Activated naive CD8-positive, alpha-beta T cell treated with anti-CD3 and anti-CD28 coated beads, Interleukin-2, amount 10 ng/mL, durations not matched to agents 7 days and 5 days (primary cell): ENCODE measurements around the gene MAPKAPK5. TPM values are rescaled to one million over a fixed set of nuclear protein-coding genes. Genes with fewer than 3 reads are reported as not detected.

Experiments
- ATAC-seq: fragments of 150-1000 bp; cut with Tn5 transposase; one replicate; pipeline ENCODE4 v1.10.0; 2021; ENCODE audit warnings: low read depth, moderate library complexity
- POLR2A ChIA-PET: fragments of 350-600 bp; sonication (Branson Sonifier 250); formaldehyde crosslinking; loops from one replicate; lab custom pipeline; 2021; ENCODE audit warnings: antibody characterized with exemption; lab: Charles Lee
- DNase-seq: peaks from one replicate; pipeline ENCODE4 v3.0.0; 2021
- H3K27ac Mint-ChIP-seq: one replicate; pipeline ENCODE4 v1.8.0; 2022; ENCODE audit warnings: mild to moderate bottlenecking, mixed read lengths
- H3K27me3 Mint-ChIP-seq: one replicate; pipeline ENCODE4 v1.8.0; 2022; ENCODE audit warnings: mild to moderate bottlenecking, moderate library complexity, mixed read lengths
- H3K36me3 Mint-ChIP-seq: one replicate; pipeline ENCODE4 v1.8.0; 2021; ENCODE audit warnings: mild to moderate bottlenecking, mixed read lengths
- H3K4me1 Mint-ChIP-seq: one replicate; pipeline ENCODE4 v1.8.0; 2021; ENCODE audit warnings: mixed read lengths
- H3K4me3 Mint-ChIP-seq: one replicate; pipeline ENCODE4 v1.8.0; 2022; ENCODE audit warnings: mild to moderate bottlenecking, moderate library complexity, mixed read lengths
- H3K9me3 Mint-ChIP-seq: one replicate; pipeline ENCODE4 v1.8.0; 2021; ENCODE audit warnings: mixed read lengths
- total RNA-seq, 2 experiments: library from RNA; stranded (reverse); gene quantifications; one replicate each; pipeline ENCODE4 v1.2.3, GENCODE V29; 2021

Gene MAPKAPK5
- total RNA-seq, 2 experiments from 2014 or later: 52.5 to 63.7 TPM

- Mint-ChIP-seq H3K27me3 (no peaks in the 10 kb centered on the region), H3K9me3 (no peaks in the 10 kb centered on the region), H3K4me1 (peaks cover 27% of the 10 kb centered on the region), H3K36me3 (peaks cover 13% of the 10 kb centered on the region), H3K4me3 (no peak overlapping the region), H3K27ac (peak overlapping the region; percentile 40)
- ATAC-seq (no peak), DNase-seq (no peak)
- POLR2A ChIA-PET: no interaction called here
Observed at GRCh38 chr12:111838353-111838752, 3.7 kb upstream of the MAPKAPK5 start.

DNA sequence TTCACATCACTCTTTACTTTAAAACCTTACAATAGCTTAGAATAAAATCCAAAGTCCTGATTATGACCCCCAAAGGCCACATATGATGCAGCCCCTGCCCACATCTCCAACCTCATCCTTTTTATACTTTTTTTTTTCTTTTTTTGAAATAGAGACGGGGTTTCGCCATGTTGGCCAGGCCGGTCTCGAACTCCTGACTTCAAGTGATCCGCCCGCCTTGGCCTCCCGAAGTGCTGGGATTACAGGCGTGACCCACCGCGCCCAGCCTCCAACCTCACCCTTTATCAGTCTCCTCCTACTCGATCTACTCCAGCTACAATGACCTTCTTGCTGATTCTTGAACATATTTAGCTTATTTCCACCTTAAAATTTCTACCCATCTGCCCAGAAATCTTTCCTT lies 1.2 kb upstream of the MAPKAPK5 start:
- POLR2A ChIA-PET: interaction anchor here (0.6 to 2.5 kb wide), 2 partner anchors 16 to 28 kb away, joined by 3 to 10 read pairs; no protein-coding TSS in a partner anchor
- DNase-seq (no peak), ATAC-seq (no peak)
- peak overlapping the region; percentile 98 for H3K27ac Mint-ChIP-seq
- H3K9me3 Mint-ChIP-seq: no peaks in the 10 kb centered on the region
- peaks cover 20% of the 10 kb centered on the region for H3K36me3 Mint-ChIP-seq
- peak overlapping the region; percentile 94 for H3K4me3 Mint-ChIP-seq
- peaks cover 34% of the 10 kb centered on the region for H3K4me1 Mint-ChIP-seq
- H3K27me3 Mint-ChIP-seq: no peaks in the 10 kb centered on the region

GRCh38 chr12:111841236-111841749 lies 735 bp upstream of the MAPKAPK5 start:
- DNase-seq: no peak

GRCh38 chr12:111842556-111843396 lies 748 bp downstream of the MAPKAPK5 start:
- Mint-ChIP-seq H3K4me1 (peaks cover 34% of the 10 kb centered on the region), H3K4me3 (peak overlapping the region; percentile 95)
- POLR2A ChIA-PET: interaction anchor here (0.6 to 2.5 kb wide), 9 partner anchors 9 to 274 kb away, joined by 3 to 10 read pairs (median 3); partner anchors contain the start of genes ACAD10, BRAP and TMEM116

More at GRCh38 chr12:111841236-111841749, 735 bp upstream of the MAPKAPK5 start:
- H3K4me1 Mint-ChIP-seq: peaks cover 34% of the 10 kb centered on the region
- H3K36me3 Mint-ChIP-seq: peaks cover 23% of the 10 kb centered on the region
- H3K9me3 Mint-ChIP-seq: no peaks in the 10 kb centered on the region
- no peaks in the 10 kb centered on the region for H3K27me3 Mint-ChIP-seq
- POLR2A ChIA-PET: interaction anchor here (0.6 to 2.5 kb wide), 5 partner anchors 9 to 276 kb away, joined by 3 to 10 read pairs (median 4); partner anchors contain the start of genes ACAD10 and BRAP
- peak overlapping the region; percentile 98 for H3K27ac Mint-ChIP-seq
- H3K4me3 Mint-ChIP-seq: peak overlapping the region; percentile 94
- peak; percentile 1 for ATAC-seq

DNA sequence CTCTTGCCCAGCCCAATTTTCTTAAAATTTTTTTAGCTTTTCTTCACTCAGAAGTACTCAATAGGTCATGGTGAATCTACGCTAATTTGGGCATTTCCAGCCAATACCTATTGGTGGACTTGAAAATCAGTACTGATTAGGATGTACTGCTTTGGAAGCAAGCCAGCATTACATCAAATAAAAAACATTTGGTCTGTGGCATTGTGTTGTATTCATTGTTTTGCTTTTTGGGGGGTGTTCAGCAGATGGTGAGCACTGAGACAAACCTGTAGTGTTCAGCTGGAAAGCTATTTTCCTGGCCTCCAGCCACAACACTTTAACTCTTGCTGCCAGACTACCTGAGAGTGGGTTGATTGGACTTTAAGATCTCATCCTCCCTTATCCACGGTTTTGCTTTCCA lies 4.0 kb downstream of the MAPKAPK5 start:
- Mint-ChIP-seq H3K27ac (no peak overlapping the region), H3K4me1 (peaks cover 20% of the 10 kb centered on the region), H3K4me3 (no peak overlapping the region), H3K27me3 (no peaks in the 10 kb centered on the region), H3K36me3 (peaks cover 28% of the 10 kb centered on the region), H3K9me3 (no peaks in the 10 kb centered on the region)
- DNase-seq (no peak), ATAC-seq (no peak)
- POLR2A ChIA-PET: interaction anchor here (0.7 kb wide), 1 partner anchor 11 kb away, joined by 3 read pairs; no protein-coding TSS in a partner anchor

More at GRCh38 chr12:111842556-111843396, 748 bp downstream of the MAPKAPK5 start:
- ATAC-seq: peak; percentile 23
- Mint-ChIP-seq H3K9me3 (no peaks in the 10 kb centered on the region), H3K36me3 (peaks cover 28% of the 10 kb centered on the region), H3K27ac (peak overlapping the region; percentile 95), H3K27me3 (no peaks in the 10 kb centered on the region)
- no peak for DNase-seq

DNA sequence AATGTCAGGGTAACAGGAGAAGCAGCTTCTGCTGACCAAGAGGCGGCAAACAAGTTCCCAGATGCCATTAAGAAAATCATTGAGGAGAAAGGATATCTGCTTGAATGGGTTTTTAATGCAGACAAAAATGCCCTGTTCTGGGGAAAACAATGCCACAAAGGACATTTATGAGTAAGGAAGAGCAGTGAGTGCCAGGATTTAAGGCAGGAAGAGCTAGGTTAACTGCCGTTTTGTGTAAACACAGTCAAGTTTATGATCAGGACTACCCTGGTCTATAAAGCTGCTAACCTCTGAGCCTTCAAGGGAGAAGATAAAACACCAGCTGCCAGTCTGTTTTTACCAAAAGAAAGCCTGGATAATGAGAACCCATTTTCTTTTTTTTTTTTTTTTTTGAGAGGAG lies 8.5 kb downstream of the MAPKAPK5 start:
- Mint-ChIP-seq H3K27ac (no peak overlapping the region), H3K4me3 (no peak overlapping the region), H3K4me1 (peaks cover 4% of the 10 kb centered on the region), H3K9me3 (no peaks in the 10 kb centered on the region), H3K36me3 (peaks cover 28% of the 10 kb centered on the region), H3K27me3 (no peaks in the 10 kb centered on the region)
- no peak for ATAC-seq
- POLR2A ChIA-PET: interaction anchor here (0.6 to 0.7 kb wide), 2 partner anchors 9 to 195 kb away, joined by 4 to 5 read pairs; no protein-coding TSS in a partner anchor
- no peak for DNase-seq

GRCh38 chr12:111858186-111858585 lies 16.2 kb downstream of the MAPKAPK5 start:
- POLR2A ChIA-PET: no interaction called here
- H3K4me3 Mint-ChIP-seq: no peak overlapping the region
- no peaks in the 10 kb centered on the region for H3K4me1 Mint-ChIP-seq

DNA sequence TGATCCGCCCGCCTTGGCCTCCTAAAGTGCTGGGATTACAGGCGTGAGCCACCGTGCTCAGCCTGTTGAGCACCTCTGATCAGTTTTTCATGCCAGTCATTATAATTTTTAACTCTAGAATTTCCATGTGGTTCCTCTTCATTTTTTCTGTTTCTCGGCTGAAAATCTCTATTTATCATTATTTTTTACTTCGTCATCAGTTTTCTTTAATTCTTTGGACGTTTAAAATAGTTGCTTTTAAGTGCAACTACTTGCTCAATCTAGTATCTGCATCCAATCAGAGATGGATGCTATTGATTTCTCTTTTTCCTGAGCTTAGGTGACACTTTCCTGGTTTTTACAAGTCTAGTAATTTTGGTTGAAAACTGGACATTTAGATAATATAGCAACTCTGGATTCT lies 16.8 kb downstream of the MAPKAPK5 start:
- Mint-ChIP-seq H3K36me3 (peaks cover 9% of the 10 kb centered on the region), H3K4me3 (no peak overlapping the region), H3K9me3 (no peaks in the 10 kb centered on the region), H3K27me3 (no peaks in the 10 kb centered on the region), H3K4me1 (no peaks in the 10 kb centered on the region), H3K27ac (no peak overlapping the region)
- POLR2A ChIA-PET: no interaction called here
- DNase-seq: no peak
- no peak for ATAC-seq

More at GRCh38 chr12:111858186-111858585, 16.2 kb downstream of the MAPKAPK5 start:
- no peak overlapping the region for H3K27ac Mint-ChIP-seq
- H3K9me3 Mint-ChIP-seq: no peaks in the 10 kb centered on the region
- H3K36me3 Mint-ChIP-seq: peaks cover 9% of the 10 kb centered on the region
- no peaks in the 10 kb centered on the region for H3K27me3 Mint-ChIP-seq
- DNase-seq: no peak
- ATAC-seq: no peak

- Mint-ChIP-seq H3K36me3 (peaks cover 17% of the 10 kb centered on the region), H3K4me3 (no peak overlapping the region), H3K9me3 (no peaks in the 10 kb centered on the region), H3K27me3 (no peaks in the 10 kb centered on the region), H3K4me1 (peaks cover 3% of the 10 kb centered on the region), H3K27ac (no peak overlapping the region)
- DNase-seq (no peak), ATAC-seq (no peak)
- POLR2A ChIA-PET: no interaction called here
Observed at GRCh38 chr12:111864913-111865312, 22.9 kb downstream of the MAPKAPK5 start.

- no peaks in the 10 kb centered on the region for H3K27me3 Mint-ChIP-seq
- POLR2A ChIA-PET: no interaction called here
- peaks cover 35% of the 10 kb centered on the region for H3K36me3 Mint-ChIP-seq
- no peak overlapping the region for H3K4me3 Mint-ChIP-seq
- H3K9me3 Mint-ChIP-seq: no peaks in the 10 kb centered on the region
- DNase-seq (no peak), ATAC-seq (no peak)
- peaks cover 3% of the 10 kb centered on the region for H3K4me1 Mint-ChIP-seq
- H3K27ac Mint-ChIP-seq: no peak overlapping the region
Observed at GRCh38 chr12:111867531-111867930, 25.5 kb downstream of the MAPKAPK5 start.

GRCh38 chr12:111868676-111869588 lies 26.9 kb downstream of the MAPKAPK5 start:
- peaks cover 3% of the 10 kb centered on the region for H3K4me1 Mint-ChIP-seq
- H3K4me3 Mint-ChIP-seq: no peak overlapping the region
- DNase-seq (no peak), ATAC-seq (no peak)
- H3K9me3 Mint-ChIP-seq: no peaks in the 10 kb centered on the region
- H3K27ac Mint-ChIP-seq: no peak overlapping the region
- POLR2A ChIA-PET: no interaction called here
- no peaks in the 10 kb centered on the region for H3K27me3 Mint-ChIP-seq
- H3K36me3 Mint-ChIP-seq: peaks cover 41% of the 10 kb centered on the region

DNA sequence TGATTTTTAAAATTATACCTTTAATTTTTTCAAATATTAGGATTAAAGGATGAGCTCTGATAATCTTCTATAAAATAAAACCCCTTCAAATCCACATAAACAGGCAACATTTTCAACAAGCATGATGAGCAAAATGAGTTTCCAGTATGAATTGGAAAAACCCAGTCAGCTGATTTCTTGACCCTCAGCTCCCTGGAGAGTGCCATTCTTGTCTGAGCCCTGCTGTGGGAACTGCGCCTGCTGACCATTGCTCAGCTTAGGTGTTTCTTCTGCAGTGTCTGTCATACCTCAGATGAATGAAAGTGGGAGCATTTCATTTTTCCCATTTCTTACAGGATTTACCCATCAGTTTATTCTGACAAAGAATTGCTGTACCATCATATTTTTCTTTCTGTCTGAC lies 27.6 kb downstream of the MAPKAPK5 start:
- Mint-ChIP-seq H3K4me1 (peaks cover 3% of the 10 kb centered on the region), H3K36me3 (peaks cover 41% of the 10 kb centered on the region), H3K27me3 (no peaks in the 10 kb centered on the region), H3K9me3 (no peaks in the 10 kb centered on the region), H3K4me3 (no peak overlapping the region), H3K27ac (no peak overlapping the region)
- POLR2A ChIA-PET: no interaction called here
- ATAC-seq (no peak), DNase-seq (no peak)

DNA sequence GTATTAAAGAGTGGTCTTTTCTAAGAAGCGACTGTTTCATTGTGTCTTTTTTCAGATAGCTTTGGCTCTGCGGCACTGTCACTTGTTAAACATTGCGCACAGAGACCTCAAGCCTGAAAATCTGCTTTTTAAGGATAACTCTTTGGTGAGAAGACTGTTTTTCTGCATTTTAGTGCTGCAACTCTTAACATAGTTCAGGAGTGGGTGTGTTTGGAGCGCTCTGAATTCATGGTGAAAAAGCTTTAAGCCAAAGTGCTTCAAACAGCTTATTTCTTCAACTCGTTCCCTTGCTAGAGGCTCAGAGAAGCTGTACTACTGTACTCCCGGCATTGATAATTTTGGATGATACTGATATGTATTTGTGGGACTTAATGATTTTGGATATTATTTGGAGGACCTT lies 28.2 kb downstream of the MAPKAPK5 start:
- no peak overlapping the region for H3K27ac Mint-ChIP-seq
- H3K9me3 Mint-ChIP-seq: no peaks in the 10 kb centered on the region
- peaks cover 3% of the 10 kb centered on the region for H3K4me1 Mint-ChIP-seq
- peaks cover 39% of the 10 kb centered on the region for H3K36me3 Mint-ChIP-seq
- DNase-seq: no peak
- H3K27me3 Mint-ChIP-seq: no peaks in the 10 kb centered on the region
- no peak overlapping the region for H3K4me3 Mint-ChIP-seq
- ATAC-seq: no peak
- POLR2A ChIA-PET: no interaction called here
